Measurements from ENCODE around the gene INPP5B. TPM values are rescaled to one million over a fixed set of nuclear protein-coding genes. Genes with fewer than 3 reads are reported as not detected.

Gene INPP5B
- total RNA-seq, 1 donor from 2014 or later = 19.3 TPM

- H3K4me3 Mint-ChIP-seq = no peak overlapping the region
- no peak for TF ChIP-seq CTCF (conservative IDR thresholded peaks at IDR 0.05)
- no peak for DNase-seq (ENCODE audit: extremely low spot score, unreplicated experiment)
- no peaks in the 10 kb centered on the region for H3K36me3 Mint-ChIP-seq
- H3K27ac Mint-ChIP-seq = no peak overlapping the region
- no peaks in the 10 kb centered on the region for H3K9me3 Mint-ChIP-seq
- peaks cover 7% of the 10 kb centered on the region for H3K4me1 Mint-ChIP-seq (ENCODE audit: unreplicated experiment)
- no peaks in the 10 kb centered on the region for H3K27me3 Mint-ChIP-seq
These were observed 4.4 kb upstream of the INPP5B start for GRCh38 chr1:37951041-37951782.

- Mint-ChIP-seq H3K4me1 (ENCODE audit: unreplicated experiment) (peaks cover 7% of the 10 kb centered on the region), H3K36me3 (no peaks in the 10 kb centered on the region), H3K27ac (no peak overlapping the region), H3K4me3 (no peak overlapping the region), H3K27me3 (no peaks in the 10 kb centered on the region), H3K9me3 (no peaks in the 10 kb centered on the region)
- no peak for TF ChIP-seq CTCF (conservative IDR thresholded peaks at IDR 0.05)
- no peak for DNase-seq (ENCODE audit: extremely low spot score, unreplicated experiment)
These were observed 2.8 kb upstream of the INPP5B start for GRCh38 chr1:37949524-37950152.

- no peaks in the 10 kb centered on the region for H3K36me3 Mint-ChIP-seq
- H3K27ac Mint-ChIP-seq = no peak overlapping the region
- peaks cover 7% of the 10 kb centered on the region for H3K4me1 Mint-ChIP-seq (ENCODE audit: unreplicated experiment)
- no peaks in the 10 kb centered on the region for H3K27me3 Mint-ChIP-seq
- no peak for DNase-seq (ENCODE audit: extremely low spot score, unreplicated experiment)
- no peak for TF ChIP-seq CTCF (conservative IDR thresholded peaks at IDR 0.05)
- no peaks in the 10 kb centered on the region for H3K9me3 Mint-ChIP-seq
- H3K4me3 Mint-ChIP-seq = no peak overlapping the region
These were observed 2.0 kb upstream of the INPP5B start for GRCh38 chr1:37948841-37949240.

- no peak for TF ChIP-seq CTCF (conservative IDR thresholded peaks at IDR 0.05)
- Mint-ChIP-seq H3K9me3 (no peaks in the 10 kb centered on the region), H3K36me3 (no peaks in the 10 kb centered on the region), H3K4me1 (ENCODE audit: unreplicated experiment) (peaks cover 7% of the 10 kb centered on the region), H3K27me3 (no peaks in the 10 kb centered on the region), H3K4me3 (no peak overlapping the region), H3K27ac (no peak overlapping the region)
- no peak for DNase-seq (ENCODE audit: extremely low spot score, unreplicated experiment)
These were observed 1.3 kb upstream of the INPP5B start for GRCh38 chr1:37948166-37948565.

- Mint-ChIP-seq H3K9me3 (no peaks in the 10 kb centered on the region), H3K27me3 (no peaks in the 10 kb centered on the region), H3K4me3 (peak overlapping the region; percentile 98), H3K4me1 (ENCODE audit: unreplicated experiment) (peaks cover 7% of the 10 kb centered on the region), H3K27ac (no peak overlapping the region), H3K36me3 (no peaks in the 10 kb centered on the region)
- no peak for TF ChIP-seq CTCF (conservative IDR thresholded peaks at IDR 0.05)
- no peak for DNase-seq (ENCODE audit: extremely low spot score, unreplicated experiment)
These were observed 511 bp upstream of the INPP5B start for GRCh38 chr1:37947364-37947763.
